ENCODE data around the gene APOA1.

DNA sequence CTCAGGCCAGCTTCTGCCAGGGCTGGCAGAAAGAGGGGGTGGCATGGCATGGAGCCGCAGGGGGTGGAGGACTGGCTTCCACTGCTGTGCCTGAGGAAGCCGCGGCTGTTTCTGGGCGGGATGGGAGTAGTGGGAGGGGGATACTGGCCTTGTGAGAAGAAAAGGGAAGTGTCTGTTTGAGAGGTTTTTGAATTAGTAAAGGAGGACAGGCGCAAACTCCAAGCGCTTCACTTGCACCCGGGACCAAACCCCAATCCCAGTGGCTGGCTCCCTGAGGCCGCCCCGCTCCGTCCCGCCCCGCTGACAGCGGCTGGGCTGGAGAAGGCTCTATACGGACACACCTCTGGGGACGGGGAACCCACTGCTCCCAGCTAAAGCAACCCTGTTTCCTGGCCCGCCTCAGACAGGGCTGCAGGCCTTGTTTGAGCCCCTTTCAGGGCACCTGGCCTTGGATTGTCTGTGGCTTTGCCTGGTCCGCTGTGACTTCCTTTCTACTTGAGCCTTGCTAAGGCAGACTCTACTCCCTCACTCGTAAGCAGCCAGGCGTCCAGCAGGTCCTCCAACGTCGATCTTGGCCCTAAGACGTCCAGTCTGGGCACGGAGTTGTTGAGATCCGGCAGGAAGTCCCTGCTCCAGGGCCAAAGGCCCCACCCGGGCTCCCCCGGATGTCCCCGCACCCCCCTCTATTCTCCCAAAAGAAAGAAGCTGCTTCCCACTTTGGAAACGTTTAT, 2.2 kb downstream of the APOA1 start:
- TF ChIP-seq, protein P1, sequence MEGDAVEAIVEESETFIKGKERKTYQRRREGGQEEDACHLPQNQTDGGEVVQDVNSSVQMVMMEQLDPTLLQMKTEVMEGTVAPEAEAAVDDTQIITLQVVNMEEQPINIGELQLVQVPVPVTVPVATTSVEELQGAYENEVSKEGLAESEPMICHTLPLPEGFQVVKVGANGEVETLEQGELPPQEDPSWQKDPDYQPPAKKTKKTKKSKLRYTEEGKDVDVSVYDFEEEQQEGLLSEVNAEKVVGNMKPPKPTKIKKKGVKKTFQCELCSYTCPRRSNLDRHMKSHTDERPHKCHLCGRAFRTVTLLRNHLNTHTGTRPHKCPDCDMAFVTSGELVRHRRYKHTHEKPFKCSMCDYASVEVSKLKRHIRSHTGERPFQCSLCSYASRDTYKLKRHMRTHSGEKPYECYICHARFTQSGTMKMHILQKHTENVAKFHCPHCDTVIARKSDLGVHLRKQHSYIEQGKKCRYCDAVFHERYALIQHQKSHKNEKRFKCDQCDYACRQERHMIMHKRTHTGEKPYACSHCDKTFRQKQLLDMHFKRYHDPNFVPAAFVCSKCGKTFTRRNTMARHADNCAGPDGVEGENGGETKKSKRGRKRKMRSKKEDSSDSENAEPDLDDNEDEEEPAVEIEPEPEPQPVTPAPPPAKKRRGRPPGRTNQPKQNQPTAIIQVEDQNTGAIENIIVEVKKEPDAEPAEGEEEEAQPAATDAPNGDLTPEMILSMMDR (optimal IDR thresholded peaks at IDR 0.05 in 1 of 3, IDR thresholded peaks at IDR 0.05 in 1 of 3, conservative IDR thresholded peaks at IDR 0.05 in 1 of 3; ENCODE audit: extremely low read depth in 1 of 3, insufficient read depth in 2 of 3, low read length in 3 of 3), result no peak
- no peak for TF ChIP-seq EZH2 (IDR thresholded peaks at IDR 0.05; ENCODE audit: low read length)
